WI38 (cell line): Measurements from ENCODE around the gene GYG2.

Experiments
- H3K4me3 ChIP-seq: 2 replicates; pipeline ENCODE4 v1.5.1; 2011; ENCODE audit warnings: low read depth, mild to moderate bottlenecking, control low read depth, low read length
- CTCF ChIP-seq: IDR thresholded peaks from 2 replicates; pipeline ENCODE4 v1.5.1; 2012; ENCODE audit warnings: low read depth, mild to moderate bottlenecking, control low read depth, low read length

Gene GYG2

GRCh38 chrX:2898846-2899512 is 70.2 kb downstream of the GYG2 start:
- H3K4me3 ChIP-seq: no peak overlapping the region
- no peak for TF ChIP-seq CTCF

GRCh38 chrX:2901367-2902036 is 72.8 kb downstream of the GYG2 start:
- no peak for TF ChIP-seq CTCF
- H3K4me3 ChIP-seq: no peak overlapping the region

GRCh38 chrX:2902841-2903240 is 74.1 kb downstream of the GYG2 start:
- H3K4me3 ChIP-seq: no peak overlapping the region
- no peak for TF ChIP-seq CTCF

GRCh38 chrX:2903366-2903765 is 74.6 kb downstream of the GYG2 start:
- no peak for TF ChIP-seq CTCF
- no peak overlapping the region for H3K4me3 ChIP-seq

- TF ChIP-seq CTCF: no peak
- H3K4me3 ChIP-seq: no peak overlapping the region
These were observed 78.6 kb downstream of the GYG2 start for GRCh38 chrX:2907295-2907694.

GRCh38 chrX:2908125-2908685 is 79.5 kb downstream of the GYG2 start:
- TF ChIP-seq CTCF: no peak
- no peak overlapping the region for H3K4me3 ChIP-seq

- H3K4me3 ChIP-seq: no peak overlapping the region
- TF ChIP-seq CTCF: no peak
These were observed 81.4 kb downstream of the GYG2 start for GRCh38 chrX:2910109-2910508.
